MCF 10A (cell line): ENCODE data around the gene SEMA3G. TPM values are rescaled to one million over a fixed set of nuclear protein-coding genes. Genes with fewer than 3 reads are reported as not detected.

ENCODE experiments used
- BruUV-seq: library from RNA; stranded (reverse); fragments of 400-500 nt; replicated peaks from 2 replicates; lab custom pipeline; 2021; lab: Mats Ljungman, UMichigan
- CTCF ChIA-PET: fragments of 300-600 bp; sonication (Branson Sonifier 250); formaldehyde crosslinking; extraction: SDS; loops from one replicate; lab custom pipeline; 2021; ENCODE audit warnings: antibody characterized with exemption, inconsistent platforms; lab: Yijun Ruan, JAX
- POLR2A ChIA-PET: fragments of 300-600, 350-650 bp; sonication (Branson Sonifier 250); formaldehyde crosslinking; extraction: SDS; loops from one replicate; lab custom pipeline; 2020; ENCODE audit warnings: antibody characterized with exemption, inconsistent platforms; lab: Yijun Ruan, JAX
- DNase-seq: peaks from one replicate; pipeline ENCODE4 v3.0.0-alpha.2; 2018; ENCODE audit not compliant: unreplicated experiment
- H3K27ac Mint-ChIP-seq: one replicate; pipeline ENCODE4 v1.8.0; 2022; ENCODE audit warnings: mild to moderate bottlenecking, low read depth, mixed read lengths; ENCODE audit not compliant: unreplicated experiment
- H3K27me3 Mint-ChIP-seq: one replicate; pipeline ENCODE4 v1.8.0; 2022; ENCODE audit warnings: mixed read lengths; ENCODE audit not compliant: insufficient read depth, unreplicated experiment
- H3K36me3 Mint-ChIP-seq: one replicate; pipeline ENCODE4 v1.8.0; 2022; ENCODE audit warnings: mild to moderate bottlenecking, moderate library complexity, mixed read lengths; ENCODE audit not compliant: insufficient read depth, unreplicated experiment
- H3K4me1 Mint-ChIP-seq: one replicate; pipeline ENCODE4 v1.8.0; 2022; ENCODE audit warnings: mixed read lengths; ENCODE audit not compliant: insufficient read depth, unreplicated experiment
- H3K4me3 Mint-ChIP-seq: one replicate; pipeline ENCODE4 v1.8.0; 2022; ENCODE audit warnings: mild to moderate bottlenecking, moderate library complexity, mixed read lengths; ENCODE audit not compliant: unreplicated experiment
- H3K9me3 Mint-ChIP-seq: one replicate; pipeline ENCODE4 v1.8.0; 2022; ENCODE audit warnings: mixed read lengths; ENCODE audit not compliant: unreplicated experiment
- intact Hi-C: fragments of 100-400 bp; cut with micrococcal nuclease; formaldehyde crosslinking; loops from 2 replicates; pipeline ENCODE4 v1.14.1; 2022
- total RNA-seq: library from RNA; stranded (reverse); gene quantifications from 2 replicates; pipeline ENCODE4 v1.2.3, GENCODE V29; 2022
- TF ChIP-seq, protein P1 (sequence below): fragments of 200-600 bp; IDR thresholded peaks from one replicate; pipeline ENCODE4 v1.8.0; 2022; ENCODE audit warnings: antibody characterized with exemption, mild to moderate bottlenecking; ENCODE audit not compliant: unreplicated experiment

The SEMA3G gene
- total RNA-seq, 1 experiment from 2014 or later, result 0.12 TPM

DNA sequence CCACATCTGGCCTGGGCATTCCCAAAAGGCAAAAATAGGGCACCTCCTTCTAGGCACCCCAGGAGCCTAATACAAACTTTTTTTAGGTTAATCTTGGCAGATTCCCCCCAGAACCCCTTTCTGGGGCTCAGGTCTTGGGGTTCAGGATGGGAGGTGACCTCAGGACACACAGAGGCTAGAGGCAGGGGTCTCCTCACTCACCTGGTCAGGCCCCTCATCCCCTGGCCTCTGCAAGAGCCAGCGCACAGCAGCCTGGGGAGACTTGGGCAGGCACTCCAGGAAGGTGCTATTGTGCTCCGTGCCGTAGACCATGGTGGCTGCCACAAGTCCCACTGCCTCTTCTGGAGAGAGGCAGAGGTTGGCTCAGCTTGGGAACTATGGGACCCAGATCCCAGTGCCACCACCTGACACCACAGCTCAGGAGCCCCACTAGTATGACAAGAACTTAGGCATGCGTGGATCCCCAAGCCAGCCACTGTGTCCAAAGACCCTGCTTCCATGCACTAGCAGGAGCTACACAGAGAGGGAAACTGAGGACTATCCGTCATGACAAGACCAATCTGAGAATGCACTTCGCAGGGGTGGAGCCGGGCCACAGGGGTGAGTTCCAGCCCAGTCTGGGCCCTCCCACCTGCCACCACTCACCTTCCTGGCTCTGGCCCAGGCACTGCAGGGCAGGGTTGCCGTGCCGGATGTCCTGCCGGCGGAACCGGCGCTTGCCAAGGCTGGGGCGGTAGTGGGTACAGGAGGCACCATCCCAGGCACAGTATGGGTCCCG is 7.4 kb downstream of the SEMA3G start:
- BruUV-seq, result no TSS peak
- Mint-ChIP-seq H3K4me3 (no peak overlapping the region), H3K27ac (no peak overlapping the region), H3K36me3 (no peaks in the 10 kb centered on the region), H3K27me3 (no peaks in the 10 kb centered on the region), H3K9me3 (no peaks in the 10 kb centered on the region), H3K4me1 (peaks cover 8% of the 10 kb centered on the region)
- peak; percentile 72 for DNase-seq
- POLR2A ChIA-PET, result no interaction called here
- TF ChIP-seq, protein P1, sequence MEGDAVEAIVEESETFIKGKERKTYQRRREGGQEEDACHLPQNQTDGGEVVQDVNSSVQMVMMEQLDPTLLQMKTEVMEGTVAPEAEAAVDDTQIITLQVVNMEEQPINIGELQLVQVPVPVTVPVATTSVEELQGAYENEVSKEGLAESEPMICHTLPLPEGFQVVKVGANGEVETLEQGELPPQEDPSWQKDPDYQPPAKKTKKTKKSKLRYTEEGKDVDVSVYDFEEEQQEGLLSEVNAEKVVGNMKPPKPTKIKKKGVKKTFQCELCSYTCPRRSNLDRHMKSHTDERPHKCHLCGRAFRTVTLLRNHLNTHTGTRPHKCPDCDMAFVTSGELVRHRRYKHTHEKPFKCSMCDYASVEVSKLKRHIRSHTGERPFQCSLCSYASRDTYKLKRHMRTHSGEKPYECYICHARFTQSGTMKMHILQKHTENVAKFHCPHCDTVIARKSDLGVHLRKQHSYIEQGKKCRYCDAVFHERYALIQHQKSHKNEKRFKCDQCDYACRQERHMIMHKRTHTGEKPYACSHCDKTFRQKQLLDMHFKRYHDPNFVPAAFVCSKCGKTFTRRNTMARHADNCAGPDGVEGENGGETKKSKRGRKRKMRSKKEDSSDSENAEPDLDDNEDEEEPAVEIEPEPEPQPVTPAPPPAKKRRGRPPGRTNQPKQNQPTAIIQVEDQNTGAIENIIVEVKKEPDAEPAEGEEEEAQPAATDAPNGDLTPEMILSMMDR, result no peak
- CTCF ChIA-PET, result interaction anchor here (0.7 to 17.8 kb wide), 4 partner anchors 9 to 26 kb away, joined by 3 to 278 read pairs (median 19); partner anchors contain the start of gene SEMA3G
- intact Hi-C loops, result no loop called here

DNA sequence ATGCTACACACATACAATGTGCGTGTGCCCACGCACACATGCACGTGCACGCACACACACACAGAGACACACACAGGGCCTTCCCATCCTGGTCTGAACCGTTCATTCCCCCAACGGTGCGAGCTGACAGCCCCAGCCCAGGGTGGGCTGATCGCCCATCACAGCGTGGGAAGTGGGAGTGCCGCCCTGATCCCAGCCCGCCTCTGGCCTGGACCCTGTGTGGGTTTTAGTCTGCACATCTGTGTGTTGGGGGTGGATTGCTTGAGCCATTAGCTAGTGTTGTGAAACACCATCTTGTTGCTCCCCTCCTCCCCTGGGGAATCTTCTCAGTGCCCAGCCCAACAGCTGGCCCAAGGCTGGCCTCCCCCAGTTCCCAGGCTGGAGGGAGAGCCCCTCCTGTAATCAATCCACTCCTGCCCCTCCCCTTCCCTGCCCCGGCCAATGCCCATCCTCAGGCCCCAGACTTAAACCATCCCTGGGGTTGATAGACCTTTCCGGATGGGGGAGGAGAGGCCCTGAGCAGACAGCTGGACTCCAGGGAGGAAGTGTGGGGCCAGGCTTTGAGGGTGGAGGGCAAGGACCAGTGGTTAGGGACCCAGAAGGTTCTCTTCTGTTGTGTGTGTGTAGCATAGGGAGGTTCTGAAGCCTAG is 8.3 kb downstream of the SEMA3G start:
- BruUV-seq, result no TSS peak
- ChIA-PET CTCF (interaction anchor here (1.3 to 17.8 kb wide), 3 partner anchors 8 to 25 kb away, joined by 3 to 278 read pairs (median 35); partner anchors contain the start of gene SEMA3G), POLR2A (no interaction called here)
- Mint-ChIP-seq H3K27me3 (no peaks in the 10 kb centered on the region), H3K4me1 (peaks cover 8% of the 10 kb centered on the region), H3K4me3 (no peak overlapping the region), H3K27ac (no peak overlapping the region), H3K36me3 (no peaks in the 10 kb centered on the region), H3K9me3 (no peaks in the 10 kb centered on the region)
- TF ChIP-seq, protein P1, result no peak
- intact Hi-C loops, result no loop called here
- no peak for DNase-seq

DNA sequence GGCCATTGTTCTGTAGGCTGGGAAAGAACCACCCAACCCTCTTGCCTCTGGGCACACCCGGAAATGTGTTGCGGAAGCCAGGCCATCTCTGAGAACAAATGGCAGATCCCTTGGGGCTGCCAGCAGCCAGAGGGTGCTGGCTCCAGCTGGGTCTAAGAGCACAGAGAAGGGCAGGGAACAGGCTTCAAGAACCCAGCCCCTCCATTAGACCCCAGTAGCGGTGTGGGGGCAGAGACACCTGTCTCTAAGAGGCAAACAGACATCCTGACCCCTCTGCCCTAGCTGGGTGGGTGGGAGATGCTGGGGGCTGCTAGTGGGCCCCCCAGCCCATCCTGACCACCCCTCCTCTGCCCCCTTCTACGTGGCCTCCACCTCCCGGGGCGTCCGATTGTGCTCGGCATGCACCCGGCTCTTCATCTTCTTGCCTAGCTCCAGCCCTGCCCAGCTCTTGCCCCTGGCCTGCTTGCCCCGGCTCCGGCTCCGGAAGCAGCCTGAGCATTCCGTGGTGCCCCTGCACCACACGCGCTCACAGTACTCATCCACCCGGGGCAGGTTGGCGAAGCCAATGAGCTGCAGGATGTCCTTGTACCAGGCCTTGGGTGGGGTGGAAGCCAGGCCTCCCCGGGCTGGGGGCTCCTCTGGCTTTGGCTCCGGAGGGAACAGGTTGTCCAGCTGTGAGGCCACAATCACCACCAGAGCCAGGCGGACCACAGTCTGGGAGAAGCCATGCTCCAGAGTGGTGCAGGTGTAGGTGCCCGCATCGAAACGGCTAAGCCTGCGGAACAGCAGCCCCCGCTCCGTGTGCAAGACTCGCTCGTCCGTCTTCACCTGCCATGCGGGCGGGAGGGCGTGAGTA is 9.4 kb downstream of the SEMA3G start:
- ChIA-PET CTCF (interaction anchor here (0.5 to 17.8 kb wide), 3 partner anchors 11 to 199 kb away, joined by 3 to 278 read pairs (median 4); partner anchors contain the start of gene SEMA3G), POLR2A (no interaction called here)
- DNase-seq, result no peak
- Mint-ChIP-seq H3K36me3 (no peaks in the 10 kb centered on the region), H3K9me3 (no peaks in the 10 kb centered on the region), H3K27ac (no peak overlapping the region), H3K27me3 (no peaks in the 10 kb centered on the region), H3K4me1 (peaks cover 8% of the 10 kb centered on the region), H3K4me3 (no peak overlapping the region)
- BruUV-seq, result no TSS peak
- intact Hi-C loops, result no loop called here
- TF ChIP-seq, protein P1, result no peak
